ENCODE data around the gene STK35.

GRCh38 chr20:2162125-2162822 is 60.6 kb downstream of the STK35 start:
- no peak for TF ChIP-seq CTCF (IDR thresholded peaks at IDR 0.05; ENCODE audit: low read length)
- TF ChIP-seq EZH2 (optimal IDR thresholded peaks at IDR 0.05; ENCODE audit: low read depth, low read length): no peak

All from MM.1S (cell line).